BJ (cell line): ENCODE results near the gene SRPK1. TPM values are rescaled to one million over a fixed set of nuclear protein-coding genes. Genes with fewer than 3 reads are reported as not detected.

ENCODE experiments used
- CTCF ChIA-PET: fragments of 350-600 bp; formaldehyde crosslinking; extraction: SDS; loops from one replicate; lab custom pipeline; 2021; ENCODE audit warnings: antibody characterized with exemption, inconsistent platforms; lab: Yijun Ruan, JAX
- POLR2A ChIA-PET: fragments of 300-600 bp; sonication (Branson Sonifier 250); formaldehyde crosslinking; extraction: SDS; loops from one replicate; lab custom pipeline; 2021; ENCODE audit warnings: antibody characterized with exemption; lab: Charles Lee
- DNase-seq: peaks from one replicate; pipeline ENCODE4 v3.0.0-alpha.2; 2011; ENCODE audit warnings: low read depth
- H3K27me3 ChIP-seq: 2 replicates; pipeline ENCODE4 v1.6.0; 2011; ENCODE audit warnings: low read length; ENCODE audit not compliant: control insufficient read depth, insufficient read depth
- H3K36me3 ChIP-seq: 2 replicates; pipeline ENCODE4 v1.5.1; 2011; ENCODE audit warnings: low read length; ENCODE audit not compliant: control insufficient read depth, insufficient read depth
- H3K4me3 ChIP-seq: 2 replicates; pipeline ENCODE4 v1.5.1; 2011; ENCODE audit warnings: low read depth, mild to moderate bottlenecking, control low read depth, low read length
- polyA plus RNA-seq: library from polyadenylated mRNA; depleted of rRNA; stranded (reverse); fragments of >200 nt; gene quantifications from 2 replicates; pipeline ENCODE4 v1.2.3, GENCODE V29; 2011
- TF ChIP-seq, protein P1 (sequence below): IDR thresholded peaks from 2 replicates; pipeline ENCODE4 v1.5.1; 2011; ENCODE audit warnings: low read depth, mild to moderate bottlenecking, control low read depth, inconsistent platforms, low read length, moderate library complexity; ENCODE audit not compliant: insufficient read depth

The SRPK1 gene
- polyA plus RNA-seq, 1 experiment: 12.6 TPM

DNA sequence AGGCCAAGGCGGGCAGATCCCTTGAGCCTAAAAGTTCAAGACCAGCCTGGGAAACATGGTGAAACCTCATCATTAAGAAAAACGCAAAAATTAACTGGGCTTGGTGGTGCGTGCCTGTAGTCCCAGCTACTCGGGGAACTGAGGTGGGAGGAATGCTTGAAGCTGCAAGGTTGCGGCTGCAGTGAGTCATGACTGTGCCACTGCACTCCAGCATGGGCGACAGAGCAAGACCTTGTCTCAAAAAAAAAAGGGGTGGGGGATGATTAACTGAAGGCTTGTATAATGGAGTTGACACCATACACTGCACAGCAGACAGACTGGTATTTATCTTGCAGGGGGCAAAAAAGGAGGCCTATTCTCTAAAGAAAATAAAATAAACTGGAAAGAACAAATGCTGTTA, 27.7 kb downstream of the SRPK1 start:
- CTCF ChIA-PET: no interaction called here
- POLR2A ChIA-PET: no interaction called here

DNA sequence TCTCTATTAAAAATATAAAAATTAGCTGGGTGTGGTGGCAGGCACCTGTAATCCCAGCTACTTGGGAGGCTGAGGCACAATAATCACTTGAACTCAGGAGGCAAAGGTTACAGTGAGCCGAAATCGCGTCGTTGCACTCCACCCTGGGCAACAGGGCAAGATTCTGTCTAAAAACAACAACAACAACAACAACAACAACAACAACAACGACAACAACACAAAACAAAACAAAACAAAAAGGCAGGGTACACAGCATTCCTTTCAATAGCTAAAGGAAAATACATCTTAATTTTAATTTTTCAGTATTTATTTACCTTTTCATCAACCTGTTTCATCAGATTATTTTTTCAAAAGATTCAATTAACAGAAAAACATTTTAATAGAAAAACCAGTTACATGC, 28.4 kb downstream of the SRPK1 start:
- ChIA-PET CTCF (interaction anchor here (0.9 kb wide), 2 partner anchors 10 to 101 kb away, joined by 3 to 4 read pairs; no protein-coding TSS in a partner anchor), POLR2A (no interaction called here)
- Histone ChIP-seq H3K27me3 (no peaks in the 10 kb centered on the region), H3K4me3 (no peak overlapping the region), H3K36me3 (no peaks in the 10 kb centered on the region; the same call in 1 of the 2 replicates)
- TF ChIP-seq, protein P1, sequence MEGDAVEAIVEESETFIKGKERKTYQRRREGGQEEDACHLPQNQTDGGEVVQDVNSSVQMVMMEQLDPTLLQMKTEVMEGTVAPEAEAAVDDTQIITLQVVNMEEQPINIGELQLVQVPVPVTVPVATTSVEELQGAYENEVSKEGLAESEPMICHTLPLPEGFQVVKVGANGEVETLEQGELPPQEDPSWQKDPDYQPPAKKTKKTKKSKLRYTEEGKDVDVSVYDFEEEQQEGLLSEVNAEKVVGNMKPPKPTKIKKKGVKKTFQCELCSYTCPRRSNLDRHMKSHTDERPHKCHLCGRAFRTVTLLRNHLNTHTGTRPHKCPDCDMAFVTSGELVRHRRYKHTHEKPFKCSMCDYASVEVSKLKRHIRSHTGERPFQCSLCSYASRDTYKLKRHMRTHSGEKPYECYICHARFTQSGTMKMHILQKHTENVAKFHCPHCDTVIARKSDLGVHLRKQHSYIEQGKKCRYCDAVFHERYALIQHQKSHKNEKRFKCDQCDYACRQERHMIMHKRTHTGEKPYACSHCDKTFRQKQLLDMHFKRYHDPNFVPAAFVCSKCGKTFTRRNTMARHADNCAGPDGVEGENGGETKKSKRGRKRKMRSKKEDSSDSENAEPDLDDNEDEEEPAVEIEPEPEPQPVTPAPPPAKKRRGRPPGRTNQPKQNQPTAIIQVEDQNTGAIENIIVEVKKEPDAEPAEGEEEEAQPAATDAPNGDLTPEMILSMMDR: no peak
- no peak for DNase-seq

More for the DNA sequence above, 27.7 kb downstream of the SRPK1 start:
- no peak for DNase-seq
- Histone ChIP-seq H3K27me3 (no peaks in the 10 kb centered on the region), H3K36me3 (no peaks in the 10 kb centered on the region; the same call in 1 of the 2 replicates), H3K4me3 (no peak overlapping the region)
- TF ChIP-seq, protein P1: no peak

DNA sequence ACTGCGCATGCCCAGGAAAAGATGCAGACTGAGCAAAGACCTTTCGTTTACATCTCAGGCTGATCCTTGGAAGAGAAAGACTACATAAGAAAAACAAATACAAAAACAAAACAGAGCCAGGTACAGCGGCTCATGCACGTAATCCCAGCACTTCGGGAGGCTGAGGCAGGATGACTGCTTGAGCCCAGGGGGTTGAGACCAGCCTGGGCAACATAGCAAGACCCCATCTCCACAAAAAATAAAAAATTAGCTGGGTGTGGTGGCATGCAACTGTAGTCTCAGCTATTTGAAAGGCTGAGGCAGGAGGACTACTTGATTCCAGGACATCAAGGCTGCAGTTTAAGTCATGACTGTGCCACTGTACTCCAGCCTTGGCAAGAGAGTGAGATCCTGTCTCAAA, 41.7 kb downstream of the SRPK1 start:
- no peak for DNase-seq
- ChIA-PET POLR2A (no interaction called here), CTCF (interaction anchor here (1.1 kb wide), 1 partner anchor 10 kb away, joined by 3 read pairs; no protein-coding TSS in a partner anchor)
- H3K4me3 ChIP-seq: no peak overlapping the region
- no peaks in the 10 kb centered on the region for H3K27me3 ChIP-seq
- TF ChIP-seq, protein P1: no peak
- peaks cover 1% of the 10 kb centered on the region; the same call in 1 of the 2 replicates for H3K36me3 ChIP-seq

DNA sequence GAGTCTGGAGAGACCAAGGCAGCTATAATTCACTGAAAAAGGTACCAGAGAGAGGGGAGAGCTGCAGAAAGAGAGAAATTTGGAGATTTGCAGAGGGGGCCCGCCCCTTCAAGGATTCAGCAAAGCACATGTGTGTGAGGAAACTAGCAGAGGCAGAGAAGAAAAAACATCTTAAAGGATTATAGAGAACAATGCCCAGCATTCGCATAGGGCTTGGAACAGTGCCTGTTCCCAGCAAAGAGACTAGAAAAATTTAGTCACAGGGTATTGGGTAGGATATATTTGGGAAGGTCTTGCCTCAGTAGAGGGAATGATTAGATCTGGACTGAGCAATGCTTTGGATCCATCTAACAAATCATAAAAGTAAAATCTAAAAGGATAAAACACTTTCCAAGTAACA, 44.0 kb downstream of the SRPK1 start:
- no peaks in the 10 kb centered on the region; the same call in 1 of the 2 replicates for H3K36me3 ChIP-seq
- TF ChIP-seq, protein P1: no peak
- CTCF ChIA-PET: no interaction called here
- H3K27me3 ChIP-seq: no peaks in the 10 kb centered on the region
- POLR2A ChIA-PET: no interaction called here
- no peak for DNase-seq
- no peak overlapping the region for H3K4me3 ChIP-seq

DNA sequence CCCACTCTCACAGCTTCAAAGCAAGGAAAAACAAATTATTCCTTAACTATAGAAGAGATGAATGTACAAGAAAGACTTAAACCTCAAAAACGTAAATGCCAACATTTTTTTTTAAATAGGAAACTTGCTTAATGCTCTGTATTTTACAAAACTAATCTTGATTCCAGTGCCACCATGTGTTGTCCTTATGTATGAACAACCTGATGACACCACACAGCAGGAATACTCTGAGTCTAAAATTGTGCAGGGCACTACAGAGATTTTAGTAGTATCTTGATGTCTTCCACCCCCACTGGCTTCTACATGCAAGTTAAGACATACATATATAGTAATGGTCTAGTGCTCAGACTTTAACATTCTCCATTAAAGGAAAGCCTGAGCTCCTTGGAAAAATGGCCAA, 46.2 kb downstream of the SRPK1 start:
- Histone ChIP-seq H3K4me3 (no peak overlapping the region), H3K36me3 (no peaks in the 10 kb centered on the region), H3K27me3 (no peaks in the 10 kb centered on the region)
- ChIA-PET POLR2A (no interaction called here), CTCF (interaction anchor here (0.7 kb wide), 1 partner anchor 26 kb away, joined by 3 read pairs; no protein-coding TSS in a partner anchor)
- TF ChIP-seq, protein P1: no peak
- no peak for DNase-seq
